ENCODE measurements around the gene FGG.

FGG gene

DNA sequence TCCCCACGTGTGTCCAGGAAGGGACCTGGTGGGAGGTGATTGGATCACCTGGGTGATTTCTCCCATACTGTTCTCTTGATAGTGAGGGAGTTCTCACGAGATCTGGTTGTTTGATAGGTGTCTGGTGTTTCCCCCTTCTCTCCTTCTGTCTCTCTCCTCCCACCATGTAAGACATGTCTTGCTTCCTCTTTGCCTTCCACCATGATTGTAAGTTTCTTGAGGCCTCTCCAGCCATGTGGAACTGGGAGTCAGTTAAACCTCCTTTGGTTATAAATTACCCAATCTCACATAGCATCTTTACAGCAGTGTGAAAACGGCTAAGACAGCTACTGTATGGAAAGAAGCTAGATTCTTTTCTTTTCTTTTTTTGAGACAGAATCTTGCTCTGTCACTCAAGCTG lies 21.6 kb upstream of the FGG start:
- Histone ChIP-seq H2AFZ (ENCODE audit: low read depth, low read length, severe bottlenecking) (no peak overlapping the region), H3K9me2 (replicated peaks; ENCODE audit: insufficient read depth, low read length) (no peaks in the 10 kb centered on the region), H3F3A (ENCODE audit: insufficient read depth) (no peaks in the 10 kb centered on the region), H3K27ac (ENCODE audit: low read depth, low read length) (no peak overlapping the region), H3K36me3 (ENCODE audit: low read length) (no peaks in the 10 kb centered on the region), H3K79me2 (ENCODE audit: insufficient read depth, low read length) (no peaks in the 10 kb centered on the region), H3K9me3 (ENCODE audit: insufficient read depth, low read length) (no peaks in the 10 kb centered on the region), H3K27me3 (ENCODE audit: low read length) (no peaks in the 10 kb centered on the region), H3K4me3 (ENCODE audit: insufficient read depth, low read length, poor library complexity, severe bottlenecking) (no peak overlapping the region), H3K4me2 (ENCODE audit: low read depth, low read length, poor library complexity, severe bottlenecking) (no peak overlapping the region), H4K20me1 (ENCODE audit: low read depth, low read length) (no peaks in the 10 kb centered on the region), H3K9ac (ENCODE audit: low read length) (no peak overlapping the region)
- TF ChIP-seq CTCF (IDR thresholded peaks at IDR 0.05; ENCODE audit: insufficient read depth, low read length, poor library complexity, severe bottlenecking) (no peak), EZH2phosphoT487 (conservative IDR thresholded peaks at IDR 0.05; ENCODE audit: low read length) (no peak)

GRCh38 chr4:154631828-154632227 lies 19.4 kb upstream of the FGG start:
- H4K20me1 ChIP-seq (ENCODE audit: low read depth, low read length), result no peaks in the 10 kb centered on the region
- H2AFZ ChIP-seq (ENCODE audit: low read depth, low read length, severe bottlenecking), result no peak overlapping the region
- no peak for TF ChIP-seq EZH2phosphoT487 (conservative IDR thresholded peaks at IDR 0.05; ENCODE audit: low read length)
- no peaks in the 10 kb centered on the region for H3K9me2 ChIP-seq (replicated peaks; ENCODE audit: insufficient read depth, low read length)
- no peaks in the 10 kb centered on the region for H3K79me2 ChIP-seq (ENCODE audit: insufficient read depth, low read length)
- H3K9ac ChIP-seq (ENCODE audit: low read length), result no peak overlapping the region
- H3K36me3 ChIP-seq (ENCODE audit: low read length), result no peaks in the 10 kb centered on the region
- no peaks in the 10 kb centered on the region for H3K27me3 ChIP-seq (ENCODE audit: low read length)
- H3K27ac ChIP-seq (ENCODE audit: low read depth, low read length), result no peak overlapping the region
- no peaks in the 10 kb centered on the region for H3F3A ChIP-seq (ENCODE audit: insufficient read depth)
- H3K4me2 ChIP-seq (ENCODE audit: low read depth, low read length, poor library complexity, severe bottlenecking), result no peak overlapping the region
- no peak overlapping the region for H3K4me3 ChIP-seq (ENCODE audit: insufficient read depth, low read length, poor library complexity, severe bottlenecking)
- no peaks in the 10 kb centered on the region for H3K9me3 ChIP-seq (ENCODE audit: insufficient read depth, low read length)

DNA sequence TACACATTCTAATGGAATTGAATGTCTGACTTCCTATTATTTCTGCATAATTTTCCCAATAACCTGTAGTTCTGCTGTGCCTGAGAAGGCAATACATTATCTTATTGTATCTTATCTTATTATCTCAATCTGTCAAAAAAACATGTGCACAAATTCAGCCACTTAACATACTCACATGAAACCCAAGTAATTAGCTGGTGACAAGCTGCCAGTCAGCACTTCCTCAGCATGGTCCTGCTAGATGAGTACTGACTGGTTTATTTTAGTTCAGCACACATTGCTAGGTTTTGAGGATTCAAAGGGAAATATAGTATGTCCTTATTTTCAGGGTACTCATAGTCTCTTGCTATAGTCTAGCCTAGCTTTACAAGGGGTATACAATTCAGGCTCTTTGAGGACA lies 17.9 kb upstream of the FGG start:
- no peak overlapping the region for H3K4me2 ChIP-seq (ENCODE audit: low read depth, low read length, poor library complexity, severe bottlenecking)
- H4K20me1 ChIP-seq (ENCODE audit: low read depth, low read length), result no peaks in the 10 kb centered on the region
- no peak overlapping the region for H3K4me3 ChIP-seq (ENCODE audit: insufficient read depth, low read length, poor library complexity, severe bottlenecking)
- no peaks in the 10 kb centered on the region for H3K79me2 ChIP-seq (ENCODE audit: insufficient read depth, low read length)
- no peak overlapping the region for H3K27ac ChIP-seq (ENCODE audit: low read depth, low read length)
- H3K9me3 ChIP-seq (ENCODE audit: insufficient read depth, low read length), result no peaks in the 10 kb centered on the region
- H2AFZ ChIP-seq (ENCODE audit: low read depth, low read length, severe bottlenecking), result no peak overlapping the region
- no peak overlapping the region for H3K9ac ChIP-seq (ENCODE audit: low read length)
- no peaks in the 10 kb centered on the region for H3K27me3 ChIP-seq (ENCODE audit: low read length)
- H3K36me3 ChIP-seq (ENCODE audit: low read length), result no peaks in the 10 kb centered on the region
- no peak for TF ChIP-seq CTCF (IDR thresholded peaks at IDR 0.05; ENCODE audit: insufficient read depth, low read length, poor library complexity, severe bottlenecking)
- no peak for TF ChIP-seq EZH2phosphoT487 (conservative IDR thresholded peaks at IDR 0.05; ENCODE audit: low read length)
- H3K9me2 ChIP-seq (replicated peaks; ENCODE audit: insufficient read depth, low read length), result no peaks in the 10 kb centered on the region
- H3F3A ChIP-seq (ENCODE audit: insufficient read depth), result no peaks in the 10 kb centered on the region

DNA sequence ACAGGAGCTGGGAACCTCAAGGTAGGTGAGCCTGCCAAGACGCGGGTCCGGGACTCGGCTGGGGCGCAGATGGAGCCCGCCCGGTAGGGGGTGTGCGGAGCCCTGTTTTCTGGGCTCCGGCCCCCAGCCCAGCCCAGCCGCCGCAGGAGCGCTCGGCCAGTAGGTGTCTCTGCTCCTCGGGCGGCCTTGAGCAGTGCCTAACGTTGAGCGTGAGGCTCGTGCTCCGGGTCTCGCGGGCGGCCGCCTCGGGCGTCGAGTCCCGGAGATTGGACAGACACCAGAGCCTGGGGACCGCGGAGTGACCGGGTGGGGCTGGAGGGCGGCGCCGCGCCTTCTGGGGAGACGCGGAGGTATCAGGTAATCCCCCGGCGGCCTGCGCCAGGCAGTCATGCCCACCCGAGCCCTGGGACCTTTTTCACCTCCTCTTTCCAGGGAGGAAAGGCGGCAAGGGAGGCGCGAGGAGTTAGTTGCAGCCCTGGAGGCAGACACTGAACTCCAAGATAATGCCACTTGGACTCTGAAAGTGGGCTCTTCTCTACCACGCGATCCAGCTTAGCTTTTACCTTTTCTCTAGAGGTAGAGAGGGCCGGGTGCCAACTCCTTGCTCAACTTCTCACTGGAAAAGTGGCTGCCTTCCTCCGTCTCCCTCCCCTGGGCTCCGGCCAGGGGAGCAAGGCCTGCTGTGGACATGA lies 14.5 kb upstream of the FGG start:
- Histone ChIP-seq H3K4me2 (ENCODE audit: low read depth, low read length, poor library complexity, severe bottlenecking) (no peak overlapping the region), H3K27ac (ENCODE audit: low read depth, low read length) (no peak overlapping the region), H3K79me2 (ENCODE audit: insufficient read depth, low read length) (no peaks in the 10 kb centered on the region), H3K9me2 (replicated peaks; ENCODE audit: insufficient read depth, low read length) (no peaks in the 10 kb centered on the region), H4K20me1 (ENCODE audit: low read depth, low read length) (no peaks in the 10 kb centered on the region), H3K27me3 (ENCODE audit: low read length) (no peaks in the 10 kb centered on the region), H3K9me3 (ENCODE audit: insufficient read depth, low read length) (no peaks in the 10 kb centered on the region), H3K4me3 (ENCODE audit: insufficient read depth, low read length, poor library complexity, severe bottlenecking) (no peak overlapping the region), H3K36me3 (ENCODE audit: low read length) (no peaks in the 10 kb centered on the region), H3K9ac (ENCODE audit: low read length) (no peak overlapping the region), H2AFZ (ENCODE audit: low read depth, low read length, severe bottlenecking) (no peak overlapping the region), H3F3A (ENCODE audit: insufficient read depth) (no peaks in the 10 kb centered on the region)
- no peak for TF ChIP-seq CTCF (IDR thresholded peaks at IDR 0.05; ENCODE audit: insufficient read depth, low read length, poor library complexity, severe bottlenecking)
- no peak for TF ChIP-seq EZH2phosphoT487 (conservative IDR thresholded peaks at IDR 0.05; ENCODE audit: low read length)

Measured in SU-DHL-6 (cell line).